ENCODE data around the gene FBRSL1. TPM values are rescaled to one million over a fixed set of nuclear protein-coding genes. Genes with fewer than 3 reads are reported as not detected.

The FBRSL1 gene
- total and polyA plus RNA-seq, 2 donors (not counting 3 experiments of a cell fraction or from before 2014, with no cell fraction given), result 19.3 to 79.8 TPM

- no peaks in the 10 kb centered on the region for H4K20me1 ChIP-seq (replicated peaks; ENCODE audit: control insufficient read depth, extremely low read depth, insufficient read depth, low read length)
- dilution Hi-C loops (cut with MboI; ENCODE audit: extremely low pct_ligation_motif_present, low sequenced_read_pairs), result no loop called here
- no peaks in the 10 kb centered on the region for H3K79me2 ChIP-seq (ENCODE audit: control insufficient read depth, insufficient read depth, low read length)
- FAIRE-seq, result no peak
- H3K9me3 ChIP-seq (replicated peaks; ENCODE audit: control insufficient read depth, insufficient read depth, low read length), result no peaks in the 10 kb centered on the region
- TF ChIP-seq GATA2 (IDR thresholded peaks at IDR 0.05; ENCODE audit: insufficient read depth, insufficient read length, low read depth, low read length) (no peak), JUN (IDR thresholded peaks at IDR 0.05; ENCODE audit: borderline replicate concordance, insufficient read depth, insufficient read length, low read depth) (no peak), FOS (IDR thresholded peaks at IDR 0.05; ENCODE audit: borderline replicate concordance, insufficient read depth, low read length) (no peak)
- TF ChIP-seq, protein P1, sequence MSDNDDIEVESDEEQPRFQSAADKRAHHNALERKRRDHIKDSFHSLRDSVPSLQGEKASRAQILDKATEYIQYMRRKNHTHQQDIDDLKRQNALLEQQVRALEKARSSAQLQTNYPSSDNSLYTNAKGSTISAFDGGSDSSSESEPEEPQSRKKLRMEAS (IDR thresholded peaks at IDR 0.05; ENCODE audit: insufficient read depth, insufficient read length), result no peak
- no peaks in the 10 kb centered on the region for H3K9me1 ChIP-seq (replicated peaks; ENCODE audit: control insufficient read depth, extremely low read depth, insufficient read depth, low read length)
- no peak overlapping the region for H2AFZ ChIP-seq (ENCODE audit: low read depth, low read length)
- H3K9ac ChIP-seq (replicated peaks; ENCODE audit: extremely low read depth, insufficient read depth, low read length), result no peak overlapping the region
- ChIA-PET POLR2A (no interaction called here), CTCF (no interaction called here)
- intact Hi-C loops (cut with micrococcal nuclease), result no loop called here
- H3K4me2 ChIP-seq (ENCODE audit: insufficient read depth, low read length), result no peak overlapping the region
- H3K27ac ChIP-seq (ENCODE audit: insufficient read depth, low read depth, low read length), result no peak overlapping the region
- DNase-seq (ENCODE audit: low read depth, low spot score), result no peak
- H3K4me3 ChIP-seq (replicated peaks in 1 of 3; ENCODE audit: insufficient read depth in 1 of 3, low read depth in 1 of 3, low read length in 3 of 3), result no peak overlapping the region
- BruUV-seq (replicated peaks), result no TSS peak
- no peaks in the 10 kb centered on the region for H3K27me3 ChIP-seq (ENCODE audit: control insufficient read depth in 2 of 2, insufficient read depth in 2 of 2, low read length in 2 of 2)
- no peaks in the 10 kb centered on the region for H3K4me1 ChIP-seq (ENCODE audit: control insufficient read depth, extremely low read depth, insufficient read depth, low read length)
- H3K36me3 ChIP-seq (ENCODE audit: control insufficient read depth in 2 of 2, extremely low read depth in 1 of 2, insufficient read depth in 2 of 2, low read length in 2 of 2), result no peaks in the 10 kb centered on the region
Observed at GRCh38 chr12:132452596-132453350, 37.2 kb upstream of the FBRSL1 start.

- ChIA-PET CTCF (interaction anchor here (1.1 kb wide), 1 partner anchor 40 kb away, joined by 3 read pairs; no protein-coding TSS in a partner anchor), POLR2A (no interaction called here)
- DNase-seq (ENCODE audit: low read depth, low spot score), result no peak
- no peaks in the 10 kb centered on the region for H3K4me1 ChIP-seq (ENCODE audit: control insufficient read depth, extremely low read depth, insufficient read depth, low read length)
- H3K4me2 ChIP-seq (ENCODE audit: insufficient read depth, low read length), result no peak overlapping the region
- intact Hi-C loops (cut with micrococcal nuclease) (no loop called here), dilution Hi-C loops (cut with MboI; ENCODE audit: extremely low pct_ligation_motif_present, low sequenced_read_pairs) (no loop called here)
- no peak overlapping the region for H3K27ac ChIP-seq (ENCODE audit: insufficient read depth, low read depth, low read length)
- no peak for FAIRE-seq
- no peak overlapping the region for H3K9ac ChIP-seq (replicated peaks; ENCODE audit: extremely low read depth, insufficient read depth, low read length)
- H3K79me2 ChIP-seq (ENCODE audit: control insufficient read depth, insufficient read depth, low read length), result no peaks in the 10 kb centered on the region
- no peak overlapping the region for H3K4me3 ChIP-seq (replicated peaks in 1 of 3; ENCODE audit: insufficient read depth in 1 of 3, low read depth in 1 of 3, low read length in 3 of 3)
- no peaks in the 10 kb centered on the region for H3K9me3 ChIP-seq (replicated peaks; ENCODE audit: control insufficient read depth, insufficient read depth, low read length)
- H4K20me1 ChIP-seq (replicated peaks; ENCODE audit: control insufficient read depth, extremely low read depth, insufficient read depth, low read length), result no peaks in the 10 kb centered on the region
- H2AFZ ChIP-seq (ENCODE audit: low read depth, low read length), result no peak overlapping the region
- H3K36me3 ChIP-seq (ENCODE audit: control insufficient read depth in 2 of 2, extremely low read depth in 1 of 2, insufficient read depth in 2 of 2, low read length in 2 of 2), result no peaks in the 10 kb centered on the region
- TF ChIP-seq POLR2AphosphoS5 (IDR thresholded peaks at IDR 0.05; ENCODE audit: insufficient read depth, low read depth, low read length) (no peak), JUN (IDR thresholded peaks at IDR 0.05; ENCODE audit: borderline replicate concordance, insufficient read depth, insufficient read length, low read depth) (no peak), POLR2A (IDR thresholded peaks at IDR 0.05; ENCODE audit: low read depth, low read length) (no peak), MYC (IDR thresholded peaks at IDR 0.05; ENCODE audit: low read depth, low read length) (no peak), FOS (IDR thresholded peaks at IDR 0.05; ENCODE audit: borderline replicate concordance, insufficient read depth, low read length) (no peak), CTCF (IDR thresholded peaks at IDR 0.05; ENCODE audit: extremely low read depth in 1 of 2, insufficient read depth in 1 of 2, low read depth in 1 of 2, low read length in 2 of 2) (no peak), EZH2 (IDR thresholded peaks at IDR 0.05; ENCODE audit: borderline replicate concordance, low read depth, low read length, severe bottlenecking) (no peak), GATA2 (IDR thresholded peaks at IDR 0.05; ENCODE audit: insufficient read depth, insufficient read length, low read depth, low read length) (no peak)
- TF ChIP-seq, protein P1 (IDR thresholded peaks at IDR 0.05; ENCODE audit: insufficient read depth, insufficient read length), result no peak
- no peaks in the 10 kb centered on the region for H3K27me3 ChIP-seq (ENCODE audit: control insufficient read depth in 2 of 2, insufficient read depth in 2 of 2, low read length in 2 of 2)
- no peaks in the 10 kb centered on the region for H3K9me1 ChIP-seq (replicated peaks; ENCODE audit: control insufficient read depth, extremely low read depth, insufficient read depth, low read length)
- no TSS peak for BruUV-seq (replicated peaks)
Observed at GRCh38 chr12:132453361-132454192, 36.4 kb upstream of the FBRSL1 start.
